GM19452 (cell line): Measurements from ENCODE around the gene FHL3.
A peak's percentile ranks its signal among the peaks of the same experiment; 100 is the strongest.

Experiments
- ATAC-seq: cut with Tn5 transposase; IDR thresholded peaks from one replicate; pipeline ENCODE4 v1.9.1; 2021; ENCODE audit not compliant: unreplicated experiment

Gene FHL3, protein sequence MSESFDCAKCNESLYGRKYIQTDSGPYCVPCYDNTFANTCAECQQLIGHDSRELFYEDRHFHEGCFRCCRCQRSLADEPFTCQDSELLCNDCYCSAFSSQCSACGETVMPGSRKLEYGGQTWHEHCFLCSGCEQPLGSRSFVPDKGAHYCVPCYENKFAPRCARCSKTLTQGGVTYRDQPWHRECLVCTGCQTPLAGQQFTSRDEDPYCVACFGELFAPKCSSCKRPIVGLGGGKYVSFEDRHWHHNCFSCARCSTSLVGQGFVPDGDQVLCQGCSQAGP

DNA sequence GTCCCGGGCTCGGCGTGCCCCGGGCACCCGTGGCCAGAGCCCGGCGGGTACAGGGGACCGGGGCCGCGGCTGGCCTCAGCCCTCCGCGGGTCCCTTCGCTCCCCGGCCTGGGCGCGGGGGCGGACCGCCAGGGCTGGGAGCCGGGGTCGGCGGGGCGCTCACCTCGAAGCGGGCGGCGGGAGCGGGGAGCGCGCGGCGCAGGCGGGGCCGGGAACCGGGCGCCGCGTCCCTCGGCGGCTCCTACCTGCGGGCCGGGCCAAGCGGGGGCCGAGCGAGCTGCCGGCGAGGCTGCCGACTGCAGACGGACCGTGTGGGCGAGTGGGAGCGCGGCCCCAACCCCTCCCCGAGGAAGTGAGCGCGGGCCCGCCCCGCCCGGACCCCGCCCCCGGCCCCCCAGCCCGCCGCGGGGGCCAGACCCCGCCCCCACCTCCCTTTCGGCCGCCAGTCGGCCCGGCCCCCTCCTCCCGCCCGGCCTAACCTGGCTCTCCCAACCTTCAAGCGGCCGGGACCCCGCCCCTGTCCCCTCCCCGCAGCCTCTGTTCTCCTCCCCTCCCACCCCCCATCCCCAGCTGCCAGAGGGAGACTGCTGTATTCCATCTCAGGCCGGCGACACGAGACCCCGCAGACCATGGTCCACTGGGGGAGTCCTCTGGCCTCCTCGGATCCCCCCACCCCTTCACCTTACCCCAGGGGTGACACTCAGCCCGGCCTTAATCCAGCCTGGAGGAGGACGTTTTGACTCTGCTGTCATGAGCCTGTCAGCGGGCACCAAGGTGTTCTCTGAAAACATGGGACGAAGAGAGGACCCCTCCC lies at the start of gene FHL3:
Gene FHL3 (minus strand): TSS at position 320 of the 813 bp plus-strand sequence. CDS start 6,102 bp downstream, outside the sequence.
- no peak for ATAC-seq

DNA sequence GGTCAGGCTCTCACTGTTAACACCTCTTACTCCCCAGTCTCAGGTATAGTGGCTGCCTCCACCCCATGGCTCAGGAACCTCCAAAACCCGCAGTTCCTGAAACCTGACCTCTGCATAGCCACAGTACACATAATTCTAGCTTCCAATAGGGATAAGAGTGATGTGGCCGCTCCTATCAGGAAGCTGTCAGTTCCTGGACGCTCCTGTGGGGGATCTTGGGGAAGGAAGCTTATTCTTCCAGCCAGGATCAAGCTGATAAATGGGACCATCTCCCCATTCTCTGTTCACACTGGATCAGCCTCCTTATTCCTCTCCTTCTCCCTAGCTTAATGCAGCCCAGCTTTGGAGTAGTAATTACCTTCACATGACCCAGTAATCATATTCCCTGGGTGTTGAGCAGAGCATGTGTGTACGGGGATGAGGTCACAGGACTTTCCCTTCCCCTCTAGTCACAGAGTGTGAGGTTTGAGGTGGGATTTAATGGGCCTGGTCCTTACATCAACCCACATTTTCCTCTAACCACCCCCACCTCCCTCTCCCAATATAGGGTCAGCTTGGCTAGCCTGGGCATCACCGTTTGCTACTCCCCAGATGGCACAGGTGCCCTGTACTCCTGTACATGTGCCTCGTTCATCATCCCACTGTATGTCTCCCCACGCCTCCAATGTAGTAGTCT lies 48.2 kb upstream of the FHL3 start:
- no peak for ATAC-seq

GRCh38 chr1:38052750-38053415 lies 47.6 kb upstream of the FHL3 start:
- ATAC-seq: peak; percentile 73

DNA sequence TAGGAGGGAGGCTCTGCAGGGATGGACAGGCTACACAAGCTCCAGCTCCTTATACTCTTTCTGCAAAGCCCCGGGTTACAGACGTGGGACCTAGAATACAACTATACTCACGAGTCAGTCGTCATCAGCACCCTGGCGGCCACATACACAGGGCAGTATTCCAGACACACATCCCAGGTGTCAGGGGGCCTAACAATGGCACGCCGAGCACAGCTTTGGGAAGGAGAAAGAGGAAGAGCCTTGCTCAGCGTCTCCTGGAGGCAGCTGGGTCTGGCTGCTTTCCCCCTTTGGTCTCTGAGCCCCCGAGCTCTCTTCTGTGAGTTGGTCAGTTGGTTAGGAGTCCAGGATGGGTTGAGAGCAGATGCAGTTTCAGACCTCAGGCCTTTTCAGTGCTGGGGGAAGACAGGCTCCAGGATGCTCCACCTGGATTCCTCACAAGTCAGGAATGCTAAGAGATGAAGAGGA lies 45.8 kb upstream of the FHL3 start:
- no peak for ATAC-seq

DNA sequence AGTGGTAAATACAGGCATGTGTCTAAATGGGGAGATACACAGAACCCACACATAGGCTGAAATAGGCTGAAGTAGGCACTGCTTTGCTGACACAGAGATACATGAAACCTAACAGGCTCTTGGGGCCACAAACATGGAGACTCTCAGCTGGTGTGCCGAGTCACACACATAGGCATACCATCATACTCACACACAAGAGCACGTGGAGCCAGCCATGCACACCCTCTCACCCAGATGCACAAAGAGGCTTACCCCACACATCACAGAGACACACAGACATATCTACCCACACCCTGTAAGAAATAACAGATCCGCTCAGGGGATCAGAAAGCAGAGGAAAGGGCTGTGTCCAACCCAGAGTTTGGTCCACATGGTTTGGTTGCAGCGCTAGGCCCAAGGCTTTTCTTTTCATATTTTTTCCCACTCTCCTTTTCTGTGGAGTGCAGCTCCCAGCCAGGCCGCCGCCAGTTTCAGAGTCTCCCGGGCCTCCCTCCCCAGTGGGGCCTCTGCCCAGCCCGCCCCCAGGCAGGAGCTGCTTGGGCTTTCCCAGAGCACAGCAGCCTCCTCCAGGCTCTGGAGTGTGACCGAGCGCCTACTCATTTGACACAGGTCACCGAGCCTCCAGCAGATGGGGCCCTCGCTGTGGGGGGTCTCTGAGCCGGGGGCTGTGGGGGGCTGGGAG lies 45.2 kb upstream of the FHL3 start:
- ATAC-seq: no peak

- no peak for ATAC-seq
Measured at GRCh38 chr1:38047603-38048141, 42.4 kb upstream of the FHL3 start.

GRCh38 chr1:38046884-38047602 lies 41.7 kb upstream of the FHL3 start:
- peak; percentile 59 for ATAC-seq

DNA sequence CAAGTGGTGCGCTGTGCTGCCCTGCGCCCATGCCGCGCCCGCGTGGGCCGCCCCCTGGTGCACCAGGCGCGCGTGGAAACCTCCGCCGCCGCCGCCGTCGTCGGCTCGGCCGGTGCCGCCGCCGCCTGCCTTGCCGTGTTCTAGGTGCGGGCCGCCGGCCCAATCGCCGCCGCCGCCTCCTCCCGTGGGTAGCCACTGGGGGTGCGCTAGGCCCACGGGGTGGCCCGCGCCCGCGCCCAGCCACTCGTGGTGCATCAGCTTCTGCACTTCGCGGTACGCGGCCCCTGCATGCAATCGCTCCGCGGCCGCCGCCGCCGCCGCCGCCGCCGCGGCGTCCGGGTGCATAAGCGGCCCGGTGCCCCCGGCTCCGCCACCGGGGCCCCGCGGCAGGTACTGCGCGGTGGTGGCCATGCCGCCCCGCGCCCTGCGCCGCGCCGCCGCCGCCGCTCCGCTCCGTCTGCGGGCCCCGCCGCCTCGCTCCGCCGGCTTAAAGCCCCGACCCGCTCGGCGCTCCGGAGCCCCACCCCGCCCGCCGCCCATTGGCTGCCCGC lies 41.1 kb upstream of the FHL3 start, which contains the start of gene POU3F1:
Gene POU3F1 (minus strand): TSS at position 461 of the 551 bp plus-strand sequence. CDS start 50 bp downstream, at position 411.
- peak; percentile 3 for ATAC-seq

GRCh38 chr1:38045401-38046332 lies 40.4 kb upstream of the FHL3 start:
- ATAC-seq: no peak

DNA sequence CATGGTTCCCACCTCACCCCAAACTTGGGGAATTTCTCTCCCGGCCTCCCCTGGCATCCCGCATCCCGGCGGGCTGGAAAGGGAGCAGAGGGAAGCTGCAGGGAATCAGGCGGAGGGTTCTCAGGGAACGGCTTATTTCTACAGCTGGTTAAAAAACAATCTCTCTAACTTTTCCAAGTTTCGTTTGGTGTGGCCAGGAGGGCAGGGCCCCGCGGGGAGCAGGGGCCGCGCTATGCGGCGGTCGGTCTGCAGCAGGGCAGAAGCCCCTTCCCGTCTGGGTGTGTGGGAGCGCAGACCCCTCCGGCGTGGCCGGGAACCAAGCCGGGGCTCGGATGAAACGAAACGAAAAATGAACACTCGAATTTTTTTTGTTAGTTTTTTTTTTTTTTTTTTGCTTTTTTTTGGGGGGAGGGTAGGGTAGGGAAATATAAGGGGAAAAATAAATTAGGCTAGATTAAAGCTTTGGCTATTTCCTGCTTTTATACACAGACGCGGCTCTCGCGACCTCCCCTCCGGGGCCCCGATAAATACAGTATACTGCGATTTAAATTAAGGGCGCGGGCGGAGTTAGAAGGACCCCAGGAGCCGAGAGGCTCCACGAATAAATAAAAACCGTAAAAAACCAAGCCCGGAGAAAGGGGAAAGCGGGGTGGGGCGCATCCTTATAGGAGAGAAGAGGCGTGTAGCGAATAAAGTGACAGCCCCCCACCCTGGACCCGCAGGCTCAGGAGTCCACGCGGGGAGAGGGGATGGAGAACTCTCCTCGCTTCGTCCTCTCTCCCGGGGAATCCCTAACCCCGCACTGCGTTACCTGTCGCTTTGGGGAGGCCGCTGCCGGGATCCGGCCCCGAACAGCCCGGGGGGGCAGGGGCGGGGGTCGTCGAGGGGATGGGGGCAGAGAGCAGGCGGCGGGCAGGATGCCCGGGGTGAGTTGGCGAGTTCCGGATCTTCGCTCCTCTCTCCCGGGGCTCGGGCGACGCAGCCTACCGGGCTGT lies 39.2 kb upstream of the FHL3 start:
- no peak for ATAC-seq

- ATAC-seq: no peak
Measured at GRCh38 chr1:38043036-38043747, 37.9 kb upstream of the FHL3 start.

- no peak for ATAC-seq
Measured at GRCh38 chr1:38041936-38042834, 36.9 kb upstream of the FHL3 start.

- no peak for ATAC-seq
Measured at GRCh38 chr1:38039331-38040088, 34.2 kb upstream of the FHL3 start.

GRCh38 chr1:38038861-38039260 lies 33.5 kb upstream of the FHL3 start:
- no peak for ATAC-seq
